NCI-H1092 (cell line): ENCODE data around the gene PMEPA1.

ENCODE experiments used
- DNase-seq: peaks from one replicate; lab custom pipeline; 2025; lab: John Stamatoyannopoulos, UW

Gene PMEPA1

DNA sequence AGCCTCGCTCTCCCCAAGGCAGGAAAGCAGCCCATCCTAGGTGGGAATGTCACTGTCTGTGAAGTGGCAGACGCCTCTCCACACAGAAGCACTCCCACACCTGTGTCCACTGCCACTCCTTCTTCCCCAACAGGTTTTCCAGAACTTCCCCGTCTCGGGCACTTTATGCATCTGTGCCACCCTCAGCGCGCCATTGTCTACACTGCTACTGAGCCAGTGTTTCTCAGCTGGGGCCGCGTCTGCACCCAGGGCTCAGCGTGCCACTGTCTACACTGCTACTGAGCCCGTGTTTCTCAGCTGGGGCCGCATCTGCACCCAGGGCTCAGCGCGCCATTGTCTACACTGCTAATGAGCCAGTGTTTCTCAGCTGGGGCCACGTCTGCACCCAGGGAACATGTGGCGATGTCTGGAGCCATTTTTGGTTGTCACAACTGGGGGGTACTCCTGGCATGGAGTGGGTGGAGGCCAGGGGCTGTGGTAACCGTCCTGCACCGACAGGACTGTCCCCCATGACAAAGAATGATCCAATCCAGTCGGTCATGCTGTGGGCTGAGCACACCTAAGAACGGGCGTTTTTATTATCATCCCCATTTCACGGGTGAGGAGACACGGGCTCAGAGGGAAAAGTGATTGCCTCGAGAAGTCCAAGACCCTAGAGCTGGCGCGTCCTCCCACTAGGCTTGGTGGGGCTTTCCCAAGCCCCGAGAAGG is 47.9 kb downstream of the PMEPA1 start:
- no peak for DNase-seq

DNA sequence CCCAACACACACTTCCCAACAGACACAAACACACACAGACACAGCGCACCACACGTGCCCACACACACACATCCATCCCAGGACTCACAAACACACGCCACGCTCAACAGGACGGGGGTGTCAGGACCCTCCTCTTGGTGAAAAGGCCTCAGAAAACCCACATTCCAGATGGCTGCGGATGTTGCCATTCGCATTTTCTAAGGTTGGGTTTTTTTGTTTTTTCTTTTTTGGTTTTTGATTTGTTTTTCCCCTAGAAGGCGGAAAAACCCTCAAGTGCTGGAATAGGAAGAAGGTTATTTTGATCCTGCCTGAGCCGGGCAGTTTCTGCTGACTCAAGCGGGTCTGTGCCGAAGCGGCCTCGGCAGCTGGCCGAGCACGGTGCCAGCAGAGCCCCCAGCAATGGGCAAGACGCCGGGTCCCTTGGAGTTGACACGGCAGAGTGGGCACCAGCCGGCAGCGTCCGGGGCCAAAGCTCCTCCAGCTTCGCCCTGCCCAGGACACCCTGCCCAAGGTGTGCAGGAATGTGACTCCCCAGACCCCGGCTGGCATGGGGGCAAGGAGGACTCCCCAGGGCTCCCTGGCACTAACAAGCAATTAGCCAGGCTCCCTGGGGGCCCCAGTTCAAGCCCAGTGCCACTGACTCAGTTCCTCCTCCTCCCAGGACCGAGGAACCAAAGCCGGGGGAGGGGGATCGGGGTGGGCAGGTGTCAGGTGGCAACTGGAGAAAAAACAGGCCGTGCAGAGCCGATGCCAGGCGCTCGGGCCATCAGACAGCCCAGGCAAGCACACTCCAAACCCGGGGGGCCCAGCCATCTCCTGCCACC is 48.7 kb downstream of the PMEPA1 start:
- no peak for DNase-seq

DNA sequence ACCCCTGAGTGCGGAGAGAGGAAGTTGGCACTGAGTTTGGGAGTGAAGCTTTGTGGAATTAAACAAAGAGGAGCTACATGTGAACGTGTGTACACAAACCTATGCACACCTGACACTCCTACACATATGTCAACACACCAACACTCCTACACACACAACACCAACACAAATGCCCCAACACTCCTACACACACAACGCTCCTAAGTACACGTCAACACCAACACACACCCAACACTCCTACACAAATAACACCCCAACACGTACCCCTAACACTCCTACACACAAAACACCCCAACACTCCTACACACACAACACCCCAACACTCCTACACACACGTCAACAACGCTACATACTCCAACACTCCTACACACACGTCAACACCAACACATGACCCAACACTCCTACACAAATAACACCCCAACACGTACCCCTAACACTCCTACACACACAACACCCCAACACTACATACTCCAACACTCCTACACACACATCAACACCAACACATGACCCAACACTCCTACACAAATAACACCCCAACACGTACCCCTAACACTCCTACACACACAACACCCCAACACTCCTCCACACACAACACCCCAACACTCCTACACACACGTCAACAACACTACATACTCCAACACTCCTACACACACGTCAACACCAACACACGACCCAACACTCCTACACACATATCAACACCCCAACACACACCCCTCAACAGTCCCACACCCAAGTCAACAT is 49.5 kb downstream of the PMEPA1 start:
- DNase-seq = no peak

DNA sequence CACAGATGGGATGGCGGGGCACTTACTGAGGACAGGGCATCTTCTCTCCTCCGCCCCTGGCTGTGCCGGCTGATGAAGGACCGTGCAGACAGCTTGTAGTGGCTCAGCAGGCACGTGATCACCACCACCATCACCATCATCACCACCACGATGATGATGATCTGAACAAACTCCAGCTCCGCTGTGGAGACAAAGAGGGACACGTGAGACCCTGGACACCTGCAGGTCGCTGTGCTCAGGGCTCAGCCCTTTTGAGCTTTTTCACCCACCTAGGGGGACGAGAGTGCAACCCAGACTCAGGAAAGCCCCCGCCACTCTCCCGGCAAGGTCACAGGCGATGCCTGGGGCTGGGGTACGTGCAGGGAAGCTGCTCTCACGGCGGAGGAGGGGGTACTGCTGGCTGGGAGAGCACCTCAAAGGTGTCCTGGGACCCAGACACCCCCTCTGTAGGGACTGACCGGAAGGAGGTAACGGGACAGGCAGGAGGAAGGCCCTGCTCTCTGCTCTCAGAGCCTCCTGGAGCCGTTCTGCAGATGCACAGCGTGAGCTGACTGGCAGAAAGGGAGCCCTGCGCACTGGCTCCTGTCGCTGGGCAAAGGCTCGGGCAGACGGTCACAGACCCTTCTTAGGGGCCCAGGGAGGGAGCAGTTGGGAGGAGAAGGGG is 50.2 kb downstream of the PMEPA1 start:
- DNase-seq = no peak

DNA sequence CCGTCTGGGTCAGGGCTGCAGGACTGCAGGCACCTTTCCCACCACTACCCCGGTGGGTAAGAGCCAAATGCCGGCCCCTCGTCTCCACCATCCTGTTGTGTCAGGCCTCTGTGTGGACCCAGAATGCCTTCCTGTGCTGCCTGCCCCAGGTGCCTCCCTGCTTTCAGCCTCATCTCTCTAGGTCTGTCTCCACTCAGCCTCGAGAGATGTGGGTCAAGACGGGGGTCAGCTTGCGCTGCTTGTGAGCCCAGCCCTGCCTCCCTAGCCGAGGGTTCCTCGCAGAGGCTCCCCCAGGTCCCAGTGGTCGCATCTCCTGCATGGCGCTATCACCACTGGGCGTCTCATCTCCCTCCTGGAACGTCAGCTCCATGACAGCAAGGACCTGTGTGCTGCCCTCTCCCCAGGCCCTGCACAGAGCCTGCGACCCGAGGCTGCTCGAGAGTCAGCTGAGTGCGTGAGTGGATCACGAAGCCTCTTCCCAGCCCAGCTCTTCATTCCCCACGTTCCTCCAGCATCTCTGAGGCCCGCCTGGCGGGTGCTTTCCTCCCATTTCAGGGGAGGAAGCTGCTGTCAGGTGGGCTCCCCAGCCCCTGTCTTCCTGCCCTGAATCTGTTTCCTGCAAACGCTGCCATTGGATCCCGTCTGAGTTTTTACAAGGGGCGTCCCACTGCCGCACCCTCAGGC is 50.8 kb downstream of the PMEPA1 start:
- no peak for DNase-seq

DNA sequence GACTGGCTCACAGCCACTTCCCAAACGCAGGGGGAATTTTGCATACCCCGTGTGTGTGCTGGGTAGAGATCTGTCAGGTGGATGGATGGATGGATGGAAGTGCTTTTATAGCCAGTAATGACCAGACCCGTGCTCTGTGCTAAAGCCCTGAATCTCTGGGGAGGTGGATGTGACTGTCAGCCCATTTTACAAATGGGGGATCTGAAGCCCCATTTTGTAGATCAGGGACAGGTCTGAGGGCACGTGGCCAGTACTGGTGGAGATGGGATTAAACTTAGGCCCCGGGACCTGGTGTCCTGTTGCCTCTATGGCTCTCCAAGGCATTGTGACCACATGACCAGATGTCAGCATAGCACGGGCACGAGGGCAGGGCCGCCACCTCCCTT is 51.4 kb downstream of the PMEPA1 start:
- no peak for DNase-seq

DNA sequence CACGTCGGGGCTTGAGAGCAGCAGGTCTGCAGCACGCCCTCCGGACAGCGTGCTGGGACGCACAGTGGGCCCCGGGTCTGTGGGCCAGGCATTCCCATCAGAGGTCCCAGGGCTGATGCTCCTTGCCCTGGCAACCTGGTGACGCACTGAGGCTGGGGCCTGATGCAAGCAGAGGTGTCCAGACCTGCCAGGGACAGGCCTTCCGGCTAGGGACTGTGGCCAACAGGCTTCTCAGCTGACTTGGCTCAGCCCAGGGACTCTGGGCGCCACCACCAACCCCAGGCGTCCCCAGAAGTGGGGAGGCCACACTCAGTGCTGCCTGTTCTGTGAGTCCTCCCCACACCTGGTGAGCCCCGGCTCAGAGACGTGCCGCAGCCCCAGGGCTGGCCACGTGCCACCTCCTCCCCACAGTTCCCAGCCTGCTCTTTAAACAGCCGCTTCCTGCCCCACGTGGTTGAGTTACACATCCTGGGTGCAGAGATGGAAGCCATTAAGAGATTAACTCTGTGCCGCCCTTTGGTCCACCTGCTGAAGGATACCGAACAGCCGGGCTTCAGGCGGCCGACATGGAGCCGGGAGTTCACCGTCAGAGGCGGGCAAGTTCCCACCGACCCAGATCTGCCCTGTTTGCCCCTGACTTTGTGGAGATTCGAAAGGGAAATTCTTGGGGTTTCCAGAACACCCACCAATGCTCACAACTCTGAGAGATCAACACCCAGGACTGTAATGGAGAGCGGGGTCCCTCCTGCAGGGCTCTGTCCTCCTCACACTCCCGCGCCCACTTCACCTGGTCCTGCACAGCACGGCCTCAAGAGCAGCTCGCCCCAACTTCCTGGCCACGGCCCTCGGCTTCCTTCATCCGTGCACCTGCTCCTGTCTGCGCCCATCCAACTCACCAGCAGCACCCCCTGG is 52.0 kb downstream of the PMEPA1 start:
- DNase-seq = peak; percentile 53

DNA sequence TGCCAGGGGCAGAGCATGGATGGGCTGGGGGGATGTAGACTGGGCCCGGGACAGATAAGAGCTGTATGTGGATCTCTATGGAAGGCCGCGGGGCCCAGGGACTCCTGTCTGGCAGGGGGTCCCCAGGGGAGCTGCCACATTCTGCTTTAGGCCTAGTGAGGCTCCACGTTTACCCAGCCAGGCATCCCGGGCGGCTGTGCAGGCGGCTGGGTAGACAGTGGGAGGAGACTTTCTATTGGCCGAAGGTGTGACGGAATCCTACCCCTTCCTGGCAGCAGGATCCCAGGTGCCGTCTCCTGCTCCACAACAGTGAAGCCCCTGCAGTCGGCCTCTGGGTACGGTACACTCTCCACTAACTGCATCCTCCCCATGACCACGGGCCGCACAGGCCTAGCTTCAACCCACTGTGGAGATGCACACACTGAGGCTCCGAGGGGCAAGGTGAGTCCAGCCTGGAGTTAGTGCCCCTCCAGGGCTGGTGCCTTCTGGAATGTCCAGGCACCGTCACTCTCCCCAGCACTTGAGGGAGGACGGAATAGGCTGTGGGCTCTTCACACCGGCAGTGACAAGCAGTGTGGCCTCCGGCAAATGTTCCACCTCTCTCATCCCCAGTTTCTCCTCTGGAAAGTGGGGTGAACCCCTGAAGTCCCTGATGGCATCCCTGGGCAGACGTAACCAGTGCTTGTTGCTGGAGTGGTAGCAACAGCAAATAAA is 52.8 kb downstream of the PMEPA1 start:
- no peak for DNase-seq

DNA sequence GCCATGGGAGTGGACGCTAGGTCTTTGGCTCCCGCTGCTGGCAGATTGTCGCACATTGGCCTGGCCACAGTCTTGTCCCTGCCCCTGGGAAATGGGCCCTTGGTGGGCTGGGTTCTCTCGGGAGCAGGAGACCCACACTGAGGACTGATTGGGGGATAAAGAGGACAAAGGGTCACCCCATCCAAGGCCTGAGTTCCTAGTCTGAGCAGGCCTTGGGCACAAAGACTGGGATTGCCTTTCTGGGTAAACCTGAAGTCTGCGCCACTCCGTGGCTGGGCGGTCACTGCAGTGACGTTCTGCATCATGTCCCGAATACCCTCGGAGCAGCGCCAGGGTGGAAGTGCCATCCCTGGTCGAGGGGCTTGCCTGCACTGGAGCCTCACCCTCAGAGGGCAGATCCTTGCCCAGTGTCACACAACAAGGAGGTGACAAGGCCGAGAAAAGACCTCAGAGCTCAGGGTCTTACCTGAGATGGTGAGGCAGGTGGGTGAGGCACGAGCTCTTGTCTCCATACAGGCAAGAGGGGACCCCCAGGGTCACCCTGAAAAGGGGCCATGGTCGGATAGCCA is 53.5 kb downstream of the PMEPA1 start:
- no peak for DNase-seq

DNA sequence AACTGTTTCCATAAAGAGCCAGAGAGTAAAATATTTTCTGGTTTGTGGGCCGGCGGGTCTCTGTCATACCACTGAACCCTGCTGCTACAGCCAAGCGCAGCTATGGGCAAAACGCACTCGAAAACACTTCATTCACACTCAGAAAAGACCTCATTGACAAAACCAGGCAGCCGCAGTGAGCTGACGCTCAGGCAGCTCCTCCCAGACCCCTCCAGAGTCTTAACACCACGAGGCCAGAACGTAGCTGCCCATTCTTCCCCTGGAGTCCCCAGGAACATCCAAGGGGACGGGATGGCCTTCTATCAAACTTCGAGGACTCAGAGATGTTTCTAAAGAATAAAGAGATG is 54.0 kb downstream of the PMEPA1 start:
- DNase-seq = no peak

DNA sequence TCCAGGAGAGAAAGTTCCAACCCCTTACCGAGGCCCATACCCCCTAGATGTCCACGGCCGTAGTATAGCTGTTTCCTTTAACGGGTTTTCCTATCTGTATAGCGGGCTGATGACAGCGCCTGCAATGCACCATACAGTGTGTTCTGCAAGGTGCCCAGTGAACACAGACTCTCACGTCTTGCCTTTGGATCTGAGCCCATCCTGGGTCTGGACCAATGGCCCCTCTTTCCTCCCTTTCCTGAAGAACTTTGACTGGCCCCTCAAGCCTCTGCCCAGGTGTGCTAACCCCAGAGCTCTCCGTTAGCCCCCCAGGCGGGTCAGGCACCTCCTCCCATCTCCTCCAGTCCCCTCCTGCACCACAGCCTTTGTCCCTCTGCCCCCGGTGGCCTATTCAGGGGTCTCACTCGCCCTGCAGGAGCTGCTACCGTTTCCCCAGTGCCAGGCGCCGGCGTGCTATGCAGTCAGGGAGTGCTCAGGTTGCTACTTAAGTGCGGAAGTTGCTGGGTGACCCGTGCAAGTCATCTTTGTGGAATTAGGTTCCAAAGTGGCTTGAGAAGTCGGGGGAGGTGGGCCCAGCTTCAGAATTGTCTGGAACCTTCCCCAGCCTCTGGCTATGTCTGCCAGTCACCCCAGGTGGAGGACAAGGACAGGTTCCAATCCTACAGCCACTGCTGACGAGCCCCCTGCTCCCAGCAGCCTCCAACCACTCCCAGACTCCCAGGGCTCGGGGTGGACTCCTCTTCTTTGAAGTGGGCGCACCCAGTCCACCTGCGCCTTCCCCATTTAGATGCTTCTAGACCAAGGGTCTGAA is 54.6 kb downstream of the PMEPA1 start:
- DNase-seq = no peak

DNA sequence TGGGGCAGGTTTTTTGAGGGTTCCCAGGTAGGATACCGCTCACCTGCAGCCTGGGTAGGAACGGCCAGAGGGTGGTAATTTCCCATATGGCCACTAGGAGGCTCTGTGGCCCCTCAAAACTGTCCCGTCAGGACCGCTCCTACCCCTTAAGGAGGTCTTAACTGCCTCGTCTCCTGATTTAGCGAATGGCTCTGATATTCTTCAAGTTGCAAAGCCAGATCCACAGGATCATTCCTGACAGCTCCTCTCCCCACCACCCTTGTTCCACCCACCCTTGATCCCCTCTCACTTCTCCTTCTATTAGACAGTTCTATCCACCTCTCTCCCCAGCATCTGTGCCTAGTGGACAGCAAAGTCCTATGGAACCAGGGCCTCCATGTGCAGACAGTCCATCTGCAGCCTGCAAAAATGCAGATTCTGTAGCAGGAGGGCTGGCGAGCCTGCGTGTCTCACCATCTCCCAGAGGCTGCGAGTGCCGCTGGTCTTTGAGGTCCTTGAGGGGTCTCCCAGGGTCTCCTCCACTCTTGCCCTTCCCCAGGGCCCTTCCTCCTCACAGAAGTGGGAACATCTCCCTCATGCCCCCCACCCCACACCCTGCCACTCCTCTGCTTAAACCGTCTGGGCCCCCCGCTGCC is 55.3 kb downstream of the PMEPA1 start:
- DNase-seq = peak; percentile 32

DNA sequence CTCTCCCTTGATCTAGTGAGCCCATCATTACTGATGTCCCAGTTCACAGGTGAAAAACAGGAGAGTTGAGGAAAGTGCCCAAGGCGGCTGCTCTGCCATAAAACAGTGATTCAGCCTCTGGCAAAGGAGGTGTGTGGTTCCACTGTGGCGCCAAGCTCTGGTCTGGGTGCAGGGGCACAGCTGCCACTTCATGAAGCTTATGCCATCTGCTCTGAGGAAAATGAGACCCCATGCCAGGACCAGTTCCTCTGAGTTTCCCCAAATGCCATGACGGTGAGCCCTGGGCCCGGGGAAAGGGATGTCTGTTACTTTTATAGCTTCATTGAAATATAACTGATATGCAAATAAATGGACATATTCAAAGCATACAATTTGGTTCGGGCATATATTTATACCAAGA is 55.9 kb downstream of the PMEPA1 start:
- no peak for DNase-seq

DNA sequence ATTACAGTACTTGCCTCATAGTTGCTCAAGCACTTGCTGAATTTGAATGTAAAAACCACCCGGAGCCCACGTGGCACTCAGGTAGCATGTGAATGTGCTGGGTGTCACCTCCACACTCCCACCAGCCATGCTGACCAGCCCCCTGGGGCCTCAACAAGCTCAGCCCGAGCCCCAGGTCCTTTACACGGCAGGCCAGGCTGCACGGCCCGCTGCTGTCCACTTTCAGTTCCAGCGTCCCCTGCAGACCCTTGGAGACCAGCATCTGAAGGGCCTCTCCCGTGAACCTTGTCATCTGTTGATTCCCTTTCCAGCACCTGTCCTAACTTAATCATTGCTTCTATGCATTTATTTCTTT is 56.3 kb downstream of the PMEPA1 start:
- no peak for DNase-seq

DNA sequence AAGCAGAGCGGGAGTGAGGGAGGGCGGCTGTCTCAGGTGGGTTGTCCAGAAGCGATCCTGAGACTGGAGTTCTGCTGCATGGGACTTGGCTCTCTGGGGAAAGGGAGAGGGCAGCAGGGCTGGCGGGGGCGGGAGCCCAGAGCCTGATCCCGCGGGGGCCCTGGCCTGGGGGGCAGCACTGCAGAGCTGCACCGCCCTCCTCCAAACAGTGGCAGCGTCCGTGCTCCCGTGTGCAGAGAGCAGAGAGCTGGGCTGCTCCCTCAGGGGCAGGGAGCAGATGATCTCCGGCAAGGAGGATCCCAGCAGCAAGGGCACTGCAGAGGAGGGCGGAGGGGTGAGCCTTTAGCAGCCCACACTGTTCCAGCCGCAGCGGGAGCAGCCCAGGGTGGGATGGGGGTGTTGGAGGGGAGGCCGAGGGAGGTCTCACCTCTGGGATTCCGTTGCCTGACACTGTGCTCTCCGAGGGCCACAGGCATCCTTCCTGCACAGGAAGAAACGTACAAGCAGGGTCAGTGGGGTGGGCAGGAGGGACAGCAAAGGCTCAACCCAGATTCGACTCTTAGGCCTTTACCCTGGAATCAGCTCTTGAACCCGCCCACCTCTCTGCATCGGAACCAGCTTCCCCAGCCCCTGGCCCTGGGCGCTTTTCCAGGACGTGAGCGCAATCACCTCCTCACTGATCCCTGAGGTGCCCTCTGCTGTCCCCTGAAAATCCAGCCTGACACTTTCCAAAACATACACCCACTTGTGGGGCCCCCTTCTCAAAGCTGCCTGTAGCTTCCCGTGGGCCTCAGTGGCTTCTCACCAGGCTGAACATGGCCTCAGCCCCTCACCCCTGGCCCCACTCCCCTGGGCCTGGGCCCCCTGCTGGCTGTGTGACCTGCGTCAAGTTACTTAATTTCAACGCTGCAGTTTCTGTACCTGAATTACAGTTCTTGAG is 56.9 kb downstream of the PMEPA1 start:
- no peak for DNase-seq

DNA sequence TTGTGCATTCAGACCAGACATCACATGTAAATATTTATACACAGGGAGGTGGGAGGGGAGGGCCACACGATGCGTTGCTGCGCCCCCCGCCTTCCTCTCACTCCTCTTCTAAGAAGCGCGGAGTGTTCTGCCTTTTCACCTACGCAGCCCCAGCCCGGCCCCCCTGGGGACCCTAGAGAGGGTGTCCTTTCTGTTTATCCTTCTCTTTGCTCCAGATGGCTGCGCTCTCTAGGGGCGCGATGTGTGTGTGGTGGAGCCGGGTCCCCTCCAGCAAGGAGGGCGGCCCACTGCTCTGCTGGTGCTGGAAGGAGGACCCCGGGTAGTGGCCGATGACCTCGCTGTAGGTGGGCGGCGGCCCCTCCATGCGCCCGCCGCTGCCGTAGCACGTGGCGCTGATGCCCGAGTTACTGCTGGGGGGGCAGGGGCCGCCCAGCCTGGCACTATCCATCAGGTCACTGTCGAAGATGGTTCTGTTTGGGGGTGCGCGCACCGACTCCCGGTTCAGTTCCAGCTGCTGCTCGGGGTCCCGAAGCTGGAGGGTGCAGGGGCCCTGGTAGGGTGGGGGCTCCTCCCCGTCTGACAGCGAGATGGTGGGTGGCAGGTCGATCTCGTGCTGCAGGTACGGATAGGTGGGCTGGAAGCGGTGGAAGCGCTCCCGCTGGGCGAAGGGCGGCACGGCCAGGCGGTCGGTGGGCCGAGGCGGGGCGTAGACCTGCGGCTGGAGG is 57.8 kb downstream of the PMEPA1 start:
- DNase-seq = no peak
